GM20000 (cell line): ENCODE measurements around the gene TRAF5.
"Not testable (repeated sequence)": the region's sequence is repeated elsewhere in the genome, so short reads cannot be mapped to it uniquely, and the experiment has no call there.

ENCODE experiments used
- DNase-seq: peaks from one replicate; pipeline ENCODE4 v3.0.0; 2012; ENCODE audit warnings: low spot score
- CTCF ChIP-seq: IDR thresholded peaks from 2 replicates; pipeline ENCODE4 v1.5.1; 2012; ENCODE audit warnings: mild to moderate bottlenecking, control low read depth; ENCODE audit errors: extremely low read depth, missing control alignments

TRAF5 gene

GRCh38 chr1:211347077-211347844 is 20.6 kb downstream of the TRAF5 start:
- no peak for DNase-seq
- no peak for TF ChIP-seq CTCF

- no peak for TF ChIP-seq CTCF
- DNase-seq: no peak
These were observed 21.9 kb downstream of the TRAF5 start for GRCh38 chr1:211348547-211348946.

GRCh38 chr1:211349741-211350140 is 23.1 kb downstream of the TRAF5 start:
- no peak for TF ChIP-seq CTCF
- DNase-seq: no peak

GRCh38 chr1:211352055-211352454 is 25.4 kb downstream of the TRAF5 start:
- DNase-seq: not testable (repeated sequence)

- no peak for DNase-seq
- TF ChIP-seq CTCF: no peak
These were observed 25.8 kb downstream of the TRAF5 start for GRCh38 chr1:211352465-211352864.

DNA sequence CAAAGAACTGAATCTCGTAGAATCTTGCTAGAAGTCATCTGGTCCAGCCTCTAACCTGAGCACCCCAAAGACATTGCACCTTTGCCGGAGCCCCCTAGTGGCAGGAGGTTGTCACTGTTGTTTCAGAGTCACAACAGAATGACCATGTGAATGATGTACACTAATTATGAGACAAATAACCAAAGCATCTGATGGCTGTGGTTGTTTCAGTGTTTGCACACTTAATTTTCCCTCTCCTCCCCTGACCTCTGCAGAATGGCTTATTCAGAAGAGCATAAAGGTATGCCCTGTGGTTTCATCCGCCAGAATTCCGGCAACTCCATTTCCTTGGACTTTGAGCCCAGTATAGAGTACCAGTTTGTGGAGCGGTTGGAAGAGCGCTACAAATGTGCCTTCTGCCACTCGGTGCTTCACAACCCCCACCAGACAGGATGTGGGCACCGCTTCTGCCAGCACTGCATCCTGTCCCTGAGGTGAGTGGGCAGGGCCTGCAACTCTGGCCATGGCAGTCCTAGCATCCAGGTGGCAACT is 26.4 kb downstream of the TRAF5 start:
- peak; percentile 62 for DNase-seq
- peak; percentile 64 for TF ChIP-seq CTCF

GRCh38 chr1:211353562-211354212 is 27.1 kb downstream of the TRAF5 start:
- no peak for DNase-seq
- TF ChIP-seq CTCF: no peak
